Activated CD8-positive, alpha-beta memory T cell treated with anti-CD3 and anti-CD28 coated beads, Interleukin-2, amount 50 U/mL, for 4 hours (primary cell): Measurements from ENCODE around the gene OPCML.

Experiments used
- DNase-seq: peaks from one replicate; pipeline ENCODE4 v3.0.0-alpha.2; 2020

OPCML gene

DNA sequence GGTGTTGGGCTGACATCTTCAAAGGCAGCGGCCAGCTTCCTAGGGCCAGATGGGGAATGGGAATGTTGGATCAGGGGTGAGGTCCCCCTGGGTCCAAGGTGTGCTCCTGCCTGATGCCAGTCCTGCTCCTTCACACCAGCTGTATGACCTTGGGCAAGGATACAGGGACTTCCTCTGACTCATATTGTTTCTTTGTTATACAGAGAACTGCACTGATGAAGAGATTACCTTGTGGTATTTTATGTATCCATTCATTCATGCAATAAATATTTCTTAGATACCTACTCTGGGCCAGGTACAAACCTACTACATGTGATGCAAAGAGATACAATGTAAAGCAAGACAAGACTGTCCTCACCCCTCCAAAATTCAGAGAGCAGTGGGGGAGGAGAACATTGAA is 3.9 kb upstream of the OPCML start:
- DNase-seq: no peak

- no peak for DNase-seq
Measured at GRCh38 chr11:133533205-133533604, 904 bp upstream of the OPCML start.

DNA sequence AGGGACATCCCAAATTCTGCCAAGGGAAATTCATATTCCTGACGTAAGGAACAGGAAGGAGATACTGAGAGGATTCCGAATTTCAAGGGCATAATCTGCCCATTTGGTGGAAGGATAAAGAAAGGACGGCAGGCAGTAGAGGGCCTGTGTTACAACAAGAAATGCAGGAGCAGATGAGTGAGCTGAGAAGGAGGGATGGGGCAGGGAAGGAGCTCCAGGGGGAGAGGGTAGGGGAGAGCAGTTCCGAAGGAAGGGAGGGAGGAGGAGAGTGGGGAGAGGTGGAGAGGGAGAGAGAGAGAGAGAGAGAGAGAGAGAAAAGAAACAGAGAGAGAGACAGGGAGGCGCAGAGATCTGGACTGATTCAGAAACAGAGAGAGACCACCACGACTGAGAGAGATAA is 843 bp downstream of the OPCML start:
- no peak for DNase-seq

- no peak for DNase-seq
Measured at GRCh38 chr11:133530501-133530835, 1.8 kb downstream of the OPCML start.

DNA sequence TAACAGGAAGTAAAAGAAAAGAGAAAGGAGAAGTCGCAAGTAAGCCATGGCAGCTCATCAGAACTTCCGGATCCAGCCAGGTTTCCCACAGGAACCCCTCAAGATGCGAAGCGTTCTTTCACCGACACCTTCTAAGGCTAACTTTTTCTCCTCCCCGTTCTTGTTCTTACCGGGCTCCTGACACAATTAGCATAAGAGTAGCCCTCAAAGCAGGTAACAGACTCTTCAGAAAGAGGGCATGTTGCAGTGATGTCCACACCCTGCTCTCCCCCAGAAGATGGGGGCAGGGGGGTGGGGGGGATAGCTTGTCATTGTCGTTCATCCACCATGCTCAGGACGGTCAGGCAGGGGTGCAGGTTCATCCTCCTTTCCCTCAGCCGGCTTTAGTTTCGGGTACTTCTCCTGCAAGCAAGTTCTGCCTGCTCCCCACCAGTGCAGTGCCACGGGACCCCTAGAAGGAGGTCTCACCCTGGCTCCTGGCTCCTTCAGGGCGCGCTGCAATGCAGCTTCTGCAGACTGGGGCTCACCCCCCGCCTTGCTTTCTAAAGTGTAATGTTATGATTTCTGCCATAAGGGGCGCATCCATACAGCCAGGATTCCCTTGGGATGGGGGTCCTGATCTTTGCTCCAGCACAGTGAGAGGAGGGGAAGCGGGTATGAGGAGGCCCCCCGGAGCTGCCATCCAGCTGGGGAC is 2.3 kb downstream of the OPCML start:
- no peak for DNase-seq

- DNase-seq: no peak
Measured at GRCh38 chr11:133526790-133527189, 5.5 kb downstream of the OPCML start.

DNA sequence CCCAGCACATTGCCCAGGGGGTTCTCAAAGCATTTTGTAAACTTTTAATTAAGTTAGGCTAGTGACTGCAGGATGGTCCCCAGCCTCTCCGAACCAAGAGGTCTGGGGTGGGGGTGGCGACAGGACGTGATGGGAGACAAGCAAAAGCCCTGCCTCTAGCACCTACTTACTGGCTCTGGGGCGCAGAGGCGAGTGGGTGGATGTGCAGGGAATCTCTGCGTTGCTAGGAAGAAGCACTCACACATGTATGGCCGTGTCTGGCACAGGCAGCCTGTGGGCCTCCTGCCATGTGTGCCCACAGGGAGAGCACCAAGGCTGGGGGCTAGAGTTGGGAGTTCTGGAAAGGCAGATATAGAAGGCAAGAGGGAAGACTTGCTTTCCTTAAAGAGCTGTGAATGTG is 6.3 kb downstream of the OPCML start:
- DNase-seq: no peak

- no peak for DNase-seq
Measured at GRCh38 chr11:133524488-133524887, 7.8 kb downstream of the OPCML start.

GRCh38 chr11:133522344-133522743 is 10.0 kb downstream of the OPCML start:
- no peak for DNase-seq

DNA sequence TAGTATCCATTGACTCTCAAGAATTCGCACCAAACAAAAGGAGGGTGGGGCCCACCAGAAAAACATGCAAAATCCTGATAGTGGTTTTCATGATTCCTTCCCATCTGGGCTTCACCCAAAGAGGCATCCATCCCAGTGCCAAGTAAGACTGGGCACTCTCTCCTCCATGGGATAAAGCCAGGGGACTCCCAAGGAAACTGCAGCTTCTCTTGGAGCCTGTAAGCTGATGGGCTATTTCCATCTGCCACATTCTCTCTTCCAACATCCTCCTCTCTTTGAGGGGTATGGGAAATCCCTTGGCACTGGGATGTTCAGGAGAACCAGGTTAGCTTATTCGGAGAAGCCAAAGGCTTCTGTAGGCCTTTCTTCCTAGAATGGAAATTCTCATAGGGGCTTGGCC is 10.8 kb downstream of the OPCML start:
- no peak for DNase-seq

GRCh38 chr11:133520707-133521106 is 11.6 kb downstream of the OPCML start:
- DNase-seq: no peak

- no peak for DNase-seq
Measured at GRCh38 chr11:133519560-133519959, 12.7 kb downstream of the OPCML start.

GRCh38 chr11:133518702-133519264 is 13.5 kb downstream of the OPCML start:
- no peak for DNase-seq

GRCh38 chr11:133516845-133517244 is 15.5 kb downstream of the OPCML start:
- DNase-seq: no peak

GRCh38 chr11:133515107-133515506 is 17.2 kb downstream of the OPCML start:
- DNase-seq: no peak

DNA sequence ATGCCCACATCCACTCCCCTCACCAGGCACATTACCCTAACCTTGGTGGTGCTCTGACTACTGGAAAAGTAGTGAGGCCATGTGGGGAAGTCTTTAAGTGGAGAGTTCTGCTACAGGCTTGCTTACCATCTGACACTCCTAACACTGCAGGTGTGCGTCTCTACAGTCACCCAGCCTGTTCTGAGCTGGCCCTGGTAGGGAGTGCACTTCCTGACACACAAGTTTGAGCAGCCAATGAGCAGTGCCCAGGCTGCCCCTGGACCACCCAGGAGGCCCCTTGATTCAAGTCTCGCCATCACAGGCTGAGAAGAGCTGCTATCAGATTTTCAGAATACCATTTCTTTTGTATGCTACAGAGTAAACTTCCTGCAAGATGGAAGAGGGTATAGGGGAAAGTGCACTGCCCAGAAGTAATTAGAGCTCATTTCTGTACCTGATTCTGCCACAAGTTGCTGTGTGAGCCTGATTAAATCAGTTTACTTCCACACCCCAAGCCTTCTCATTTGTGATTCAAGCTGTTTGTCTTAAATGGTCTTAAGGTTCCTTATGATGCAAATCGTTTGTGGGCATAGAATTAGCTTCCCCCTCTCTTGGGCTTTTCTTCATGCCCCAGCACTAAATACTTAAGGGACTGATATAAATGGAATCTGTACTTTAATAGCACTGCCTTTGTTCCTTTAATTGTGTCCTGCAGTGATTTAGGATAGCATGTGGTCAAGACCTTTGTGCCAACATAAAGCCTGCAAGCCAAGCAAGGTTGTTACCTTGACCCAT is 22.2 kb downstream of the OPCML start:
- DNase-seq: no peak

DNA sequence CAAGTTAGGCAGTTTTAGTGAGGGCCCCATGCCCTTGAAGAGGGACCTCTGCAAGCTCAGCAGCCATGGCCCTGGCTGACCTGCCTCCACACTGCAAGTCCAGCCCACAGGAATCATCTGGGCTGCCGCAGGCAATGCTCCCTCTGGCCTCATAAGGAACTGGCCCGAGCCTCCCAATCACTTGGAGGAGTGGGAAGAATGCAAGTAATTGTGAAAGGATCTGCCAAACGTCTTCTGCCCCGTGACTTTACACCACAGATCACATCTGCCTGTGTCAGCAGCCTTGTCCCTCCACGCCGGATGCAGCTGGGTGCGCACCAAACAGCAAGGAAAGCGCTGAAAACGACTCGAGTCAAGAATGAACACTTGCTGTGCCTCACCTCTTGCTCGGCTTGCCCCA is 23.8 kb downstream of the OPCML start:
- DNase-seq: no peak

GRCh38 chr11:133507185-133507584 is 25.1 kb downstream of the OPCML start:
- DNase-seq: no peak

- DNase-seq: no peak
Measured at GRCh38 chr11:133506551-133507094, 25.7 kb downstream of the OPCML start.

DNA sequence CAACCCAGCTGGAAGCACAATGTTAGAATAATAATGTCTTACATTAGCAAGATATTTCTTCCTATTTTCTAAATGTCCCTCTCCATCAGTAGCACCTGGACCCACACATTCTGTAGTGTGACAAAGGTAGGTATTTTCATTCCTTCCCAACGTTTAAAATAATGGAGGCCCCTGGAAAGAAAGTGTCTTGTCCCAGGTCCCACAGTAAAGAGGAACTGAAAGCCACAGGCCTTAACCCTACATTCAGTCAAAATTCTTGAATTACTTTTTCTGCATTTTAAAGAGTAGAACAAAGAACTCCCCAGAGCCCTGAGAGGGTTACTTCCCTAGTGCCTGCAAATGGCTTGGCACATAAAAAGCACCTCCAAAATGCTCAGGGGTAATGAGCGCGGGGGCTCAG is 26.3 kb downstream of the OPCML start:
- DNase-seq: no peak

DNA sequence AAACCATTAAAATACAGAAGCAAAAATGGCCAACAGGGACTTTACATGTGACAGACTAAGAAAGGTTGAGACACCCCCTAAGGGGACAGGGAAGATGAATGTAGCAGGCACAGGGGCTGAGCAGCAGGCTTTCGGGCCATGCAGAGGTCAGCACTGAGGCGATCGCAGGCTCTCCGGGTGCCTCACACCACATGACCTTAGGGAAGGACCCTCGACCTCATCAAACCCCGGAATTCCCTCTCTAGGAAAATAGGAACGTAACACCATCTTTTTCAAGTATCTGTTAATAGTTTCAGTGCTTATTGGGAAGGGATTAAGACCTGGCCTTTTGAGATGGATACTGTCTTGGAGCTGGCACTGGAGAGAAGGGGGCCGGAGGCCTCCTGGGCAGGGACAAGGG is 27.4 kb downstream of the OPCML start:
- DNase-seq: no peak

GRCh38 chr11:133503776-133504175 is 28.5 kb downstream of the OPCML start:
- DNase-seq: no peak

DNA sequence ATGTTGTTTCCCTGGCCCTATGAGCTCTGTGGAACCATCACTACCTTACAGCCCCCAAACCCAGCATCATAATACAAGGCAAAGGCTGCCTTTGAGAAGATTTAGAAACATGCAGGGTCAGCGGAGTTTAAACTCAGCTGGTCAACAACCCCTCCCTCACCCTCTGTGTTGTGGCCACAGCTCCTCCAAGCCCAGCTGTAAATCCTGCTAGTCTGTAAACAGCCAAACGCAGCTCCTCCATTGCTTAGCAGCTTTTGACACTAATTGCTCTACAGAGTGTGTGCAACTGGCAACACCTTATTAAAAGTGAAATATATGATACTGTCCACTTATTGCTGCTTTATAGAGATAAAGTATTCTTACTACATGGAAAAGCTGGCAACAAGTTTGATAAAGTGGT is 29.1 kb downstream of the OPCML start:
- no peak for DNase-seq
